Activated CD8-positive, alpha-beta memory T cell treated with anti-CD3 and anti-CD28 coated beads for 24 hours (primary cell): Measurements from ENCODE around the gene CXCL14.

Experiments
- DNase-seq: peaks from one replicate; pipeline ENCODE4 v3.0.0-alpha.2; 2020

Gene CXCL14

GRCh38 chr5:135566422-135567400 is 12.1 kb downstream of the CXCL14 start:
- DNase-seq: no peak

- peak; percentile 86 for DNase-seq
Measured at GRCh38 chr5:135565725-135566421, 12.9 kb downstream of the CXCL14 start.

GRCh38 chr5:135565266-135565665 is 13.5 kb downstream of the CXCL14 start:
- DNase-seq: no peak

- no peak for DNase-seq
Measured at GRCh38 chr5:135564331-135564730, 14.5 kb downstream of the CXCL14 start.

GRCh38 chr5:135561266-135561665 is 17.5 kb downstream of the CXCL14 start:
- DNase-seq: no peak

GRCh38 chr5:135560858-135561257 is 17.9 kb downstream of the CXCL14 start:
- peak; percentile 81 for DNase-seq

GRCh38 chr5:135559354-135559753 is 19.4 kb downstream of the CXCL14 start:
- DNase-seq: no peak

GRCh38 chr5:135557076-135557838 is 21.5 kb downstream of the CXCL14 start:
- DNase-seq: no peak

- no peak for DNase-seq
Measured at GRCh38 chr5:135556620-135557019, 22.2 kb downstream of the CXCL14 start.

GRCh38 chr5:135555530-135555929 is 23.3 kb downstream of the CXCL14 start:
- no peak for DNase-seq

- no peak for DNase-seq
Measured at GRCh38 chr5:135553688-135554462, 24.9 kb downstream of the CXCL14 start.

GRCh38 chr5:135551593-135552447 is 27.0 kb downstream of the CXCL14 start:
- peak; percentile 71 for DNase-seq

- DNase-seq: no peak
Measured at GRCh38 chr5:135549413-135549812, 29.4 kb downstream of the CXCL14 start.

- no peak for DNase-seq
Measured at GRCh38 chr5:135547590-135548254, 31.1 kb downstream of the CXCL14 start.

GRCh38 chr5:135546912-135547311 is 31.9 kb downstream of the CXCL14 start:
- DNase-seq: no peak

GRCh38 chr5:135546101-135546500 is 32.7 kb downstream of the CXCL14 start:
- DNase-seq: no peak

GRCh38 chr5:135545099-135545498 is 33.7 kb downstream of the CXCL14 start:
- no peak for DNase-seq

- no peak for DNase-seq
Measured at GRCh38 chr5:135543485-135544304, 35.1 kb downstream of the CXCL14 start.

GRCh38 chr5:135543001-135543484 is 35.7 kb downstream of the CXCL14 start:
- DNase-seq: no peak
